HG03045 (cell line): ENCODE measurements around the gene ASB13.
"Not testable (repeated sequence)": the region's sequence is repeated elsewhere in the genome, so short reads cannot be mapped to it uniquely, and the experiment has no call there.

ENCODE experiments used
- ATAC-seq: cut with Tn5 transposase; IDR thresholded peaks from one replicate; pipeline ENCODE4 v1.9.1; 2021; ENCODE audit warnings: mild to moderate bottlenecking, moderate library complexity; ENCODE audit not compliant: unreplicated experiment

Gene ASB13

DNA sequence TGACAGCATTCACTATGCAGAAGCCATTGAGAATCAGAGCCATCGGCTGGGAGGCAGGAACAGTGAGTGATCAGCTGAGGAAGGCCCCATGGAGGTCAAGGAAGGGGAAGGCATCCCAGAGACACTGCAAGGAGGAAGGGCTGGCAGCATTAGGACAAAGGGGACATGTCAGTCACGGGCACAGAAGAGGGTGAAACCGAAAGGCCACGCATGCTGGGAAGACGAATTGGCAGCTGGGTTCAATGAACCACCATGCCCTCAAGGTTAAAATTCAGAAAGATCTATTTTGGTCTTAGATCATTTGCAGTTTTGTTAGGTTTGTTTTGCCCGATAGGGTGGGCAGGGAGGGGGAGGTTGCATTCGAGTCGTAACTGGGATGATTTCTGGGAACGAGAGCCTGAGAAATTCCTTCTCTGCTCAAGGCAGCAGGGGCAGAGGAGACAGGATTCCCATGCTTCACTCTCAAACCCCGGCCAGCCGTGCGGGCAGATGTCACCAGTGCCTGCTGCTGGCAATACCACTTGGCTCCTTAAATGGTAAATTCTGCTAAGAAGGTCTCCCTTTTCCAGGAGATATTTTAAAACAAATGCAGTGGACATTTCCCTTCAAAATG, 57.7 kb downstream of the ASB13 start:
- no peak for ATAC-seq

DNA sequence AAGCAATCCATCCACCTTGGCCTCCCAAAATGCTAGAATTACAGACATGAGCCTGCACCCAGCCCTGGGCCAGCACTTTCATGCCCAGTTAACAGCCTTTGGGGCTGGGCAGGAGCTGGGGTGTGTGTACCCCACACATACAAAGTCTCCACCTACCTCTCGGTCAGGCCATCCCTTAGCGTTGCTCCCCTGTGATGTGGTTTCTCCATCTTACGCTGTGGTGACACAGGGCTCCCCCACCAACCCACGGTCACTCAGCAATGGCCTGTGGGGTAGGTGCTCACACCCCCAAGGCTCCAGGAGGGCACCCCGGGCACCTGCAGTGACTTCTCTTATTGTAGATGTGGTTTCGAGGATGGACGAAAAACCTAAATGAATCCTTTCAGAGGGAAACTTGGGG, 58.8 kb downstream of the ASB13 start:
- no peak for ATAC-seq

GRCh38 chr10:5606864-5607263, 59.5 kb downstream of the ASB13 start:
- no peak for ATAC-seq

- ATAC-seq = no peak
These were observed 60.1 kb downstream of the ASB13 start for GRCh38 chr10:5606321-5606720.

DNA sequence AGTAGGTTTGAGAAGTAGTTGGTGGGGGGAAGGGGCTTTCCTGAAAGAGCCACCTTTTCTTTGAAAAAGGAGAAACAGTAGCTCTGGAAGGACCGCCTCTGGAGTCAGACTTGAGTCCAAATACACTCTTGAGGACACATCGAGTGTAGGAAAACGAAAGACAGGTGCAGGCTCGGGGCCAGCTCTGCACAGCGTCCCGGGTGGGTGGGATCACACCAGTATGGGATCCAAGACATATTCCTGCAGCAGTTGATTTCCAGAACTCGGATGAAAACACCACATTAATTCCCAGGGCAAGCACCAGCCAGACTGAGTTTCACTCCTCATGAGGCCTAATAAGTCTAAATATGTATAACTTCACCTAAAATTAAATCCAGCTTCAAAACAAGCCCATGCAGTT, 61.4 kb downstream of the ASB13 start:
- ATAC-seq = no peak

DNA sequence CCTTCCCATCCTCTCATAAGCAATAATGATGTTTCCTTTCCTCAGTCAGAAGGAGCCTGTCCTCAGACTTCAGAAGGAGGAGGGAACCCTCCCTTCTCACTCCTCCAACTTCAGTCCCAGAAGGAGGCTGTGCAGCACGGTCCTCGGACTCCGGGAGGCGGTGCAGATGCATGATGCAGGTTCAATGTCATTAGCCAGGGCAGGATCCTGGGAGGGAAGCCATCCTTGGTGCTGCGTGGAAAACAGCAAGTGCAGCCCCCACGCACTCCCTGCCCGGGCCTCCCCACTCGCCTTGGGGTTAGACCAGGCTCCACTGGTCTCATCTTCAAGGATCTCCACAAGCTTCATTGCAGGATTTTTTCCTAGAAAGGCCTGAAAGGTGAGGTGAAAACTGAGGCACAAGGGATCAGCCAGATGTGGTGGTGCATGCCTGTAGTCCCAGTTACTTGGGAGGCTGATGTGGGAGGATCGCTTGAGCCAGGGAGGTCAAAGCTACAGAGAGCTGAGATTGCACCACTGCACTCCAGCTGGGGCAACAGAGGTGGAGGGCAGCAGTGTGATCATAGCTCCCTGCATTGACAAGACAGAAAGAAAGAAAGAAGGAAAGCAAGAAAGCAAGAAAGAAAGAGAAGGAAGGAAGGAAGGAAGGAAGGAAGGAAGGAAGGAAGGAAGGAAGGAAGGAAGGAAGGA, 62.0 kb downstream of the ASB13 start:
- no peak for ATAC-seq

- ATAC-seq = no peak
These were observed 62.6 kb downstream of the ASB13 start for GRCh38 chr10:5603848-5604170.

DNA sequence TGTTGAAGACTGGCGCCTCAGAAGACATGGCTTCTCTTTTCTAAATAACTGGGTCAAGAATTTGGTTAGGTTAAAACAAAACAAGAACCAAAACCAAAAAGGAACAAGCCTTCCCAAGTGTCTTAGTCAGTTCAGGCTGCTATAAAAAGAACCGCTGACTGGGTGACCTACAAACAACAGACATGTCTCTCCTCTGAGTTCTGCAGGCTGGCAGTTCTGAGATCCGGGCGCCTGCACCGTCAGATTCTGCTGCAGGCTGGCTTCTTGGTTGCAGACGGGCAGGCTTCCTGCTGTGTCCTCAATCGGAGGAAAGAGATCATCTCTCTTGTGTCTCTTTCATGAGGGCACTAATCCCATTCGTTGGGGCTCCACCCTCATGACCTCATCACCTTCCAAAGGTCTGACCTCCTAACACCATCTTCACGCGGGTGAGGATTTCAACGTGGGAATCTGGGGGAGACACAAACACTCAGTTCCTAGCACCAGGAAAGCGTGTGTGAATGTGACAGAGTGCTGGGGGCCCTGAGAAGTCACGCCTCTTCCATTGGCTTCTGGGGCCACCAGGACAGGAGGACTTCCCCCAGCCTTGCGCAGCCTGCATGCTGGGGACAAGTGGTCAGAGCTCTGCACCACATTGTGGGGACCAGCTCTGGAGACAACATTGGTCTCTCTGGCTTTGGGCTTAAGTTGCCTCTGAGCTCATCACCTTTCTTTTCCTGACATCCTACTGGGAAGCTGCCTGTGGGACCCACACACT, 63.1 kb downstream of the ASB13 start:
- no peak for ATAC-seq

DNA sequence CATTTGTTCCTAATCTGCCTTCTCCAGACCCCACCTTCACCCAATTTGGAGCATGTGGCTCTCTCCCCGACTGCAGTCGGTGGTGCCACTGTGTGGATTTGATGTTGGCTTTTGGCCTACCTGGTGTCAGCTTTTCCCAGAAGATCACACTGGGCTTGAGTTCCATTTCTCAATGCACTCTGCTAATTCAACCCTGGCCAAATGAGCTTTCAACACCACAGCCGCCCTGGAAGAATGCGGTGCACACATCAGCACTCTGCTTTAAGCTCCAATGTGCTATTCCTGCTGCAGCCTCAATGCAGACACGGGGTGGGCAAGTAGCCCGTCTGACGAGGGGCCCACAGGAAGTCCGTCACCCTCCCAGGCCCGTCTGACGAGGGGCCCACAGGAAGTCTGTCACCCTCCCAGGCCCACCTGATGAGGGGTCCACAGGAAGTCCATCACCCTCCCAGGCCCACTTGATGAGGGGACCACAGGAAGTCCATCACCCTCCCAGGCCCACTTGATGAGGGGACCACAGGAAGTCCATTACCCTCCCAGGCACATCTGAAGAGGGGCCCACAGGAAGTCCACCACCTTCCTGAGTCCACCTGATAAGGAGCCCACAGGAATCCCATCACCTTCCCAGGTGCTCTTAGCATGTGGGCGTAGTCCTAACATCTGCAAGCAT, 64.4 kb downstream of the ASB13 start:
- no peak for ATAC-seq

GRCh38 chr10:5600908-5601307, 65.5 kb downstream of the ASB13 start:
- no peak for ATAC-seq

- no peak for ATAC-seq
These were observed 66.5 kb downstream of the ASB13 start for GRCh38 chr10:5599613-5600520.

- ATAC-seq = no peak
These were observed 68.2 kb downstream of the ASB13 start for GRCh38 chr10:5598085-5598690.

GRCh38 chr10:5596611-5597341, 69.6 kb downstream of the ASB13 start:
- ATAC-seq = no peak

- no peak for ATAC-seq
These were observed 70.4 kb downstream of the ASB13 start for GRCh38 chr10:5595994-5596471.

- no peak for ATAC-seq
These were observed 70.8 kb downstream of the ASB13 start for GRCh38 chr10:5595591-5595990.

GRCh38 chr10:5595095-5595494, 71.3 kb downstream of the ASB13 start:
- no peak for ATAC-seq

GRCh38 chr10:5594271-5595049, 71.9 kb downstream of the ASB13 start:
- no peak for ATAC-seq

GRCh38 chr10:5593347-5593746, 73.0 kb downstream of the ASB13 start:
- ATAC-seq = not testable (repeated sequence)

DNA sequence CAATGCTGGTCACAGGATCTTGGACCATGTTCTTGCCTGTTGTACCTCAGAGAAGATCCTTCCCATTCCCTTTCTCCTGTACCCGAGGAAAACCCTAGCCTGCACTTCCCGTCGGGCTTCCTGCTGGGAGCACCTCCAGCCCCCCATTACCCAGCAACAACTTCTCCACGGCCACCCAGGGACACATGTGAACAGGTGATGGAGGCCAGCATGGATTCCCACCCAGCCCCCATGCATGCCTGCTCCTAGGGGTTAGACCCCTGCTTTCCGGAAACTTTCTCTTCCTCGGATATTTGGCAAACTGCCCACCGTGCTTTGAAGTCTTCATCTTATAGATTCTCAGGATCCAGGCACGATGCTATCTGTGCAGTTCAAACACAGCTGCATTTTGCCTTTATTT, 74.3 kb downstream of the ASB13 start:
- ATAC-seq = no peak
